GM19238 (cell line): ENCODE measurements around the gene MAML2.
"Not testable (repeated sequence)": the region's sequence is repeated elsewhere in the genome, so short reads cannot be mapped to it uniquely, and the experiment has no call there.

Experiments
- DNase-seq: peaks from one replicate; pipeline ENCODE4 v3.0.0; 2011; ENCODE audit warnings: low spot score; ENCODE audit not compliant: insufficient read length

MAML2 gene

DNA sequence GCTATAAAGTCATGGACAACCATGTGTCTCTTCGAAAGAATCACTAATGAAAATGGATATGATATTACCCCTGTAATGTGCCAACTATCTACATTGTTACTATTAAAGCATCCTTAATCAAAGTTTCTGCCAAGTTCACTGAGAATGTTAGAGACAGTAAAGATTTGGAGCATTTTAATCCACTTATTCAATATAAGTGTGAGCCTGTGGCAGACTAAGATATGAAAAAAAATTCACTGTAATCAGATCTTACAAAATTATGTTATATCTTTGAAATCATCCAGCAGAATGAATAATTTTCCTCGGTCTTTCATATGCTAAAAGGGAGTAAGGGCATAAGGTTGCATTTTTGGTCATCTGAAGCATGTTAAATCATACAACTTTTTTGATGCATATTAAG, 49.9 kb downstream of the MAML2 start:
- DNase-seq = no peak

DNA sequence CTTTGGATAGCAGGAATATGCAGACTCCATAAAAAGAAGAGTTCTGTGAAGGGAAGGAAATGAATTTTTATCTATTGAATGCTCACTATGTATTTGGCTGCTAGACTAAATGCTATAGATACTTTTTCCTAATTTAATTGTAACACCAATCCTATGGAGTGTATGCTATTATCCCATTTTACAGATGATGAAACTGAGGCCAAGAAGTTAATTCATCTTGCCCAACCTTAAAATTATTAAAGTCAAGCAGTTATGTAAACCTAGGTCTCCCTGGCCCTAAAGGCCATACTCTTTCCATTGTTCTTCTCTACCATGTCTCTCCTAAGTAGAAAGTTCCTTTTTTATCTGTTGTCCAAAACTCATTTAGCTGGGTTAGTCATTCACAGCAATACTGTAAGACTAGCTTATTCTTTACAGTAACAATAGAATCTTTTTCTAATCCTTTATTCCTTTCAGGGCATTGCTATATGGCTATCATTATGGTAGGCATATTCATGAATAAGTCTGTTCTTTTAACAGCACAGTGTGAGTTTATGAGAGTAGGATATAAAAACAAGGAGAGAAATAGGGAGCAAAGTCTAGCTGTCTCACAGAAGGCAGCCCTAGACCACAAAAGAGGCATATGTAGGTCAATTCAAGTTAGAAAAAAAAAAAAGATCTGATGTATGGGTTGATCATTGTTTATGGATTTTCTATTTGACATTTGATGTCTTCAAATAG, 50.5 kb downstream of the MAML2 start:
- DNase-seq = no peak

GRCh38 chr11:96290631-96291030, 52.4 kb downstream of the MAML2 start:
- no peak for DNase-seq

DNA sequence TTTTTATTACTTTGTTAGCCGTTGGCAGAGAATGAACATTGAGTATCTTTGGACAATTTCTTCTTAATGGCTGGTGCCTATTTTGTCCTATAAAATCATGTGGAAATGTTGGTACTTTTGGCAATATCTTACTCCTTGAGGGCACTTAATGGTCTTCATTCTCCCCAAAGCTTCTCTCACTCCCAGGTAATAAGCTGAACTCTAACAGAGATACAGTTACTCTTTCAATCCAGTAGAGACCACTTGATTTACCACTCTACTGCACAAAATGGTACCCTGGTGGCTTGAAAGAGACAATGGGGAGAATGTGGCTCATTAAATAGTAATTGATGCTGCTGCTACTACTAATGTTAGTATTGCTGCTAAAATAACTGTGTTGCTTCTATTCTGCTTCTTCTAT, 53.0 kb downstream of the MAML2 start:
- no peak for DNase-seq

- no peak for DNase-seq
Measured at GRCh38 chr11:96288915-96289314, 54.1 kb downstream of the MAML2 start.

DNA sequence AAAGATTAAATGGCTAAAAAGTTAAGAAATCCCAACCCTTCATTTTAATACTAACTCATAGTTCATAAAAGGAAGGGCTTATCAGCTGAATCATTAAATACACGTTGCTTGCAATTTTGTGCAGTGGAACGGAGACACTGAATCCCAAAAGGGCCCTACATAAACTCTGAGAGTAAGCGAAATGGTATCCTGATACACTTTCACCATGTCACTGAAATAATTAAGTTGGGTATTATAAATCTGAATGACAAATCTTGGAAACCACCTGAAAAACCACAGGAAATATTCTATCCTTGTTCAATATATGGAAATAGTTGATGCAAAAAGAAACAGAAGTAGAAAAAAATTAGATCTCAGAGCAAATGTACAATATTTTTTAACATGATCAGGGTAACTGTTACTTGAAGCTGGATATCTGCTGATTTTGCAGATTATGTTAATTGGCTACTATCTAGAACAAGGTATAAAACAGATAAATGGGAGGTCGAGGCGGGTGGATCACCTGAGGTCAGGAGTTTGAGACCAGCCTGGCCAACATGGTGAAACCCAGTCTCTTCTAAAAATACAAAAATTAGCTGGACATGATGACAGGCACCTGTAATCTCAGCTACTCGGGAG, 55.1 kb downstream of the MAML2 start:
- no peak for DNase-seq

DNA sequence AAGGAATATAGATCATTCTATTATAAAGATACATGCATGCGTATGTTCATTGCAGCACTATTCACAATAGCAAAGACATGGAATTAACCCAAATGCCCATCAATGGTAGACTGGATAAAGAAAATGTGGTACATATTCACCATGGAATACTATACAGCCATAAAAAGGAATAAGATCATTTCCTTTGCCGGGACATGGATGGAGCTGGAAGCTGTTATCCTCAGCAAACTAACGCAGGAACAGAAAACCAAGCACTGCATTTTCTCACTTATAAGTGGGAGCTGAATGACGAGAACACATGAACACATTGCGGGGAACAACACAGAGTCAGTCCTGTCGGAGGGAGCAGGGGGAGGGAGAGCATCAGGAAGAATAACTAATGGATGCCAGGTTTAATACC, 57.0 kb downstream of the MAML2 start:
- DNase-seq = not testable (repeated sequence)

- DNase-seq = no peak
Measured at GRCh38 chr11:96284917-96285316, 58.1 kb downstream of the MAML2 start.

DNA sequence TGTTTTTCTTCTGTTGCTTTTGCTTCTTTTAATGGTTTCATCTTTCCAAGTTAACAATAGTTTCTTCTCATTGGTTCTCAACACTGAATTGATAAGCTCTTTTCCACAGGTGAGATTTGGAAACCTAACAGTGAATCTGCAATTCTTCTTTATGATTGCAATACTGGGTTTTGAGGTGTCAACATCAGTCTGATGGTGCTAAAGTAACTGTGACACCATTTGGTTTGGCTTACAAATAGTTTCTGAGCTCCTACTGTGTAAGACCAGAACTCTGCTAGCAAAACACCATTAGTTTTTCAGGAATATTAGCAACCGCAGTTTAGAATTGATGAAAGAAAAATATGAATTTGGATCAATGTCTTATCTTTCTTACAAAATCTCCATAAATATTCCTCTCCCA, 58.6 kb downstream of the MAML2 start:
- DNase-seq = no peak

GRCh38 chr11:96282625-96283220, 60.3 kb downstream of the MAML2 start:
- no peak for DNase-seq

- DNase-seq = no peak
Measured at GRCh38 chr11:96280444-96280843, 62.6 kb downstream of the MAML2 start.

DNA sequence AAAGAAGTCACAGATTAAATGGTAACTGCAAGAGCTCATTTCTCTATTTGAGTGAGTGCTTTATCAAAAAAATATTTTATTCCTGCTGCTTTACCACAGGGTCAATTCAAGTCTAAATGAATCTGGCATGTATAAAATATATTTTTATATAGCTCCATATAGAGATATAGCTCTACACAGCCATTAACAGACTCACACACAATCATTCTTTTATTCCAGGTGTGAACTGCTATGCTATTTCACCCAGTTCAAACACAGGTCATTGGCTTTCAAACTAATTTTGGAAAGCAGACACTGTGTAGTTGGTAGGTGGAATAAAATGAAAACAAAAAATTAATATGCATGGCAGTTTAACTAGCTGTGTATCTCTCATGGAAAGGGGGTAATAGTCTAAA, 63.1 kb downstream of the MAML2 start:
- DNase-seq = no peak

DNA sequence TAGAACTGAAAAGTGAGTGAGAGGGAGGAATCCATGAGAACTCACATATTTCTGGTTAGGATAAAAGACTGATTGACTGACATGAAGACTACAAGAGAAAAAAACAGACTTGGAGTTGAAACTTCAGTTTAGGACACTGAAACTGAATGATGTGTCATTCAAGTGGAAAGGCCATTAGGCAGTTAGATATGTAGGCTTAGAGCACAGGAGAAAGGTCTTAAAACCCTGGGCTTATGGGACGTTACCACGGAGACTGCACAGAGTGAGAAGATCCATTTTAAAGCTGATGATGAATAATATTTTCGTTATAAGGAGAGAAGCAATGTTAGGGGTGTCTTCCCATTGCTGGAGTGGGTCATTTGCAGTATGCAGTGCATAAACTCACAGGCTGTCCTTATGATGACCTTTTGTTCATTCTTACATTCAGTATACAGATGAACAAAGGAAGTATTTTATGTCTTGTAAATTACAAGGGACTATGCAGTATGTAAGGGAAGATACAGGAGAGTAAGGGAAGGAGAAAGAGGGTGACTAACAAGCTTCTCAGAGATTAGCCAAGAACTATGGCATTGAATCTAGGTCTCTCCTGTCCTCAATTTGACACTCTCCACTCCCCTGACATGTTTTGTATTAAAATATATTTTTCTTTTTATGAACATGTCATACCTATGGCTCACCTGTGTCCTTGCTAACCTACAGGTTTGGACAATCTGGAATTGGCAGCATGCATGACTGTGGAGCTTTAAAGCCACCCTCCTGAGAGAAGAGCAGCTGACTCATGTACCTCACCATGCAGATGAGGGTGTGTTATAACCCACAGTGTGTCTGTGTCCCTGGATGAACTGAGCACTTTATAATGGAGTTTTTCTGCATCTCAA, 63.7 kb downstream of the MAML2 start:
- DNase-seq = no peak

- DNase-seq = no peak
Measured at GRCh38 chr11:96278039-96278897, 64.7 kb downstream of the MAML2 start.

DNA sequence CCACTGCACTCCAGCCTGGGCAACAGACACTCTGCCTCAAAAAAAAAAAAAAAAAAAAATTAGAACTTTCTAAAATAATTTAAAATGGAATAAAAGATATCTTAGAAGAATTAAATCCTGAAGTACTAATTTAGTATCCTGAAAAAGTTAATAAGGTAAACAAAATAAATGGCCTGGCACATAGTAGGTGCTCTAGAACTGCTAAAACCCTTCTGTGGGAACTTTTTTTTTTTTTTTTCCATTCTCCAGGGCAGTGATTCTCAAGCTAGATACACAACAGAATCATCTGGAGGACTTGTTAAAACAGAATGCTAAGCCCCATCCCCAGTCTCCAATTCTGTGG, 65.3 kb downstream of the MAML2 start:
- DNase-seq = no peak

DNA sequence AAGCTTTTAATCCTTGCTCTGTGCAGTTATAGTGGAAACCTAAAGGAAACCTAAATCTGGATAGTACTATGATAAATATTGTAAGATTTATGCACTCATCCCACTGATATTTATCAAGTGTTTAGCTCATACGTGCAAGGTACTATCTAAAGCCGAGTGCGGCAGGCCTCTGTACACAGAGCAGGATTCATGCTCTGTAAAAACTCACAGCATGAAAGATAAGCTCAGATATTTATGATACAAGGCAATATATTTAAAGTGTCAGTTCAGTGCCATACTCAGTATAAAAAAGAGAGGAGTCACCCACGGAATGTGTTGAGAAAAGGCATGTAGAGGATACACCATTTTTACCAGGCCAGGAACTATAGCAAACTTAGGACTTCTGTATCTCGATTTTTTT, 66.2 kb downstream of the MAML2 start:
- no peak for DNase-seq

DNA sequence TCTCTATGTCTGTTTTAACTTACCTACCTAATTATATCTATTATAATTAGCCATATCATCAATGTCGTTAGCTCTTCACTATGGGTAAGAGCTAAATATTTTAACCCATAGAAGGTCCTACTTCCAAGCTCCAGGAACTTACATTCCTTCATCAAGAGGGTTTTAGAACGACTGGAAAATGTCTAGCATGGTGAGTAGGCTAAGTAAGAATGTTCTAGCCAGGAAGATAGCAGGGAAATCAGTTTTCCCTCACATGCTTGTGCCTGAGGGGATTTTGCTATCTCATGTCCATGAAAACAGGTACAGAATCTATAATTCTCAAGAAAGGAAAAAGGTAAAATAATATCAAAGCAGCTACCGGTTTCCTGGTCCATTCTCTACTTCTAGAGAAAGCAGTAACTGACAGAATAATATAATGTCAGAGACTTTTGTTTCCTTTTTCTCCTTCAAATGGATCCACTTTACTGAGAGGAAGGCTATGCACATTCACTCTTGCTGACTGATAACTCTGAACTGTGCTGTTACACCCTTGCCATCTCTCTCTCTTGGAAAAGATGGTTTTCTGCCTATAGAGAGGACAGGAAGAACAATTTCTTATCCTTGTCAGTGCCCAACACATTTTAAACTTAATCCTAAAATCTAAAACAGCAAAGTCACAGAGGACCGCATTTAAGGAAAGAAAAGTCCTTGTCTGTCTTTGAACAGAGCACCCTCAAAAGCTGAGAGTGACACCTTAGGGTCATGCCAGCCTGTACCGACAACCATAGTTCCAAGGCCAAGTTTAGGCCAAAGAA, 67.0 kb downstream of the MAML2 start:
- no peak for DNase-seq

- no peak for DNase-seq
Measured at GRCh38 chr11:96273507-96273906, 69.5 kb downstream of the MAML2 start.

- DNase-seq = no peak
Measured at GRCh38 chr11:96272529-96273222, 70.3 kb downstream of the MAML2 start.

DNA sequence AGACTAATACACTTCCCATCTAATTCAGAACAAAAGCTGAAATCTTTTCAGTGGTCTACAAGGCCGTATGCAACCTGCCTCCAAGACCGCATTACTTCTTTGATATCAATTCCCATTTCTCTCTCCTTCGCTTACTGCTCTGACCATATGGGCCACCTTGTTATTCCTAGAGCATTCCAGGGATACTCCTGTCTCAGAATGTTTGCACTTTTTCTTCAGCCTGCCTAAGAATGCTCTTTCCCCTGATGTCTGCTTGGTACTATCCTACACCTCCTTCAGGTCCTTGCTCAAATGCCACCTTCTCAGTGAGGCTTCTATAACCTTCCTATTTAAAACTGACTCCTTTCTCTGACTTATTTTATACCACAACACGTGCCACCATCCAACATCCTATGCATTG, 71.2 kb downstream of the MAML2 start:
- DNase-seq = no peak
